ENCODE results near the gene OPN4.

OPN4 gene

DNA sequence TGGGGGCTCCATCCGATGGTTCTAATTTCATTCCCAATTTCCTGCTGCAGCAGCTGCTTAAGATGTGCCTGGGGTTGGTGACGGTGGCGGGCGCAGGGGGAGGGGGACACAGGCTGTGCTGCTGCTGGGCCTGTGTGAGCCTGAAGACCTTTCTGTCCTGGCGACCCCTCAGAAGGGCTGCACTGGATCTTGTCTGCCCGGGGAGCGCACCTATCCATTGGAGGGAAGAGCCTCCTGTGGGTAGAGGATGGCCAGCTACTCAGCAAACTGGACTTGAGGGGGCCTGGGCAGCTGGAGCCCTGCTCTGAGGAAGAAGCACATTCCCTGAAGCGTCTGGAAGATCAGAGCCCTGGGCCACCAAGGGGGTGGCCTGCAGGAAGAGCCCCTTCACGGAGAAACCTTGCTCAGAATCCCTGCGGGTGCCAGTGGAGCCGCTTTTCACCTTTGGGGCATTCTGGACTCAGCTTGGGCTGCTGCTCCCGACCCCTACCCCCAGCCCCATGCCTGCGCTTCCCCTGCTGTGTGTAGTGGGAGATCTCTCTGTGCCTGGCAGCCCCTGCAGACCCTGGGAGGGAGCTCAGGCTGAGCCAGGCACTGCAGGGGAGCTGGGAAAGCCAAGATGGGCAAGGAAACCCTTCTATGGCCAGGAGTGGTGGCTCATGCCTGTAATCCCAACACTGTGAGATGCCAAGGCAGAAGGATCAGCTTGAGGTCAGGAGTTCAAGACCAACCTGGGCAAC is 31.7 kb downstream of the OPN4 start:
- Histone ChIP-seq H4K91ac (ENCODE audit: low read length) (peak overlapping the region; percentile 31), H3K27ac (ENCODE audit: low read length, poor library complexity, severe bottlenecking) (no peak overlapping the region), H3K4me2 (ENCODE audit: low read length, poor library complexity, severe bottlenecking) (no peak overlapping the region), H3K9me3 (ENCODE audit: control insufficient read depth, low read length) (no peaks in the 10 kb centered on the region), H2BK120ac (ENCODE audit: low read depth, low read length) (no peak overlapping the region), H2BK15ac (ENCODE audit: low read depth, poor library complexity, severe bottlenecking) (peak overlapping the region; percentile 52), H2BK5ac (ENCODE audit: low read depth, low read length, poor library complexity, severe bottlenecking) (no peak overlapping the region), H3K4me3 (ENCODE audit: insufficient read depth in 1 of 2, low read depth in 1 of 2, low read length in 2 of 2) (no peak overlapping the region), H2AK5ac (ENCODE audit: low read length, severe bottlenecking) (no peak overlapping the region), H2BK12ac (ENCODE audit: low read length in 2 of 2) (no peak overlapping the region), H3K27me3 (ENCODE audit: control insufficient read depth in 1 of 2, insufficient read depth in 1 of 2, low read length in 2 of 2) (peaks cover 47 to 49% of the 10 kb centered on the region in 2 experiments), H3K79me1 (replicated peaks; ENCODE audit: low read length, poor library complexity, severe bottlenecking) (no peaks in the 10 kb centered on the region), H3K36me3 (ENCODE audit: control insufficient read depth in 1 of 2, insufficient read depth in 2 of 2, low read depth in 1 of 2, low read length in 2 of 2) (no peaks in the 10 kb centered on the region), H3K14ac (ENCODE audit: low read length in 2 of 2) (no peak overlapping the region), H4K8ac (ENCODE audit: low read length) (no peak overlapping the region), H3K4me1 (ENCODE audit: control insufficient read depth, insufficient read depth, low read depth, low read length) (peaks cover 16% of the 10 kb centered on the region), H2AFZ (ENCODE audit: low read depth, low read length) (no peak overlapping the region), H3K4ac (ENCODE audit: low read depth in 1 of 2, low read length in 2 of 2) (no peak overlapping the region), H3K23ac (ENCODE audit: low read length in 2 of 2) (no peak overlapping the region), H3K9ac (ENCODE audit: low read length) (no peak overlapping the region), H3K18ac (ENCODE audit: low read depth in 1 of 2, low read length in 2 of 2) (peak overlapping the region in 1 of 2 experiments; percentile 35)
- DNase-seq, result no peak
- 79% methylated on average over 13 of the region's 13 CpGs for WGBS

DNA sequence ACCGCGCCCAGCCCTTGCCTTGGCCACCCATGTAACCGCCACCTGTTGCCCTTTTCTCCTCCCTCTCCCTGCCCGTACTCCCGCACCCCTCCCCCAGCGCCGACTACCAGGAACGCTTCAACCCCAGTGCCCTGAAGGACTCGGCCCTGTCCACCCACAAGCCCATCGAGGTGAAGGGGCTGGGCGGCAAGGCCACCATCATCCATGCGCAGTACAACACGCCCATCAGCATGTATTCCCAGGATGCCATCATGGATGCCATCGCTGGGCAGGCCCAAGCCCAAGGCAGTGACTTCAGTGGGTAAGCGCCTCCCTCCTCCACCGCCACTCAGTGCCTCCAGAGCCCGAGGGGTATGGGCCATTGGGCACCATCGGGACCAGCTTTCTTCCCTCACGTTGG is 32.6 kb downstream of the OPN4 start:
- Histone ChIP-seq H2BK12ac (ENCODE audit: low read length in 2 of 2) (peak overlapping the region in 1 of 2 experiments; percentile 44), H2BK5ac (ENCODE audit: low read depth, low read length, poor library complexity, severe bottlenecking) (no peak overlapping the region), H2BK15ac (ENCODE audit: low read depth, poor library complexity, severe bottlenecking) (peak overlapping the region; percentile 39), H3K27ac (ENCODE audit: low read length, poor library complexity, severe bottlenecking) (no peak overlapping the region), H4K91ac (ENCODE audit: low read length) (peak overlapping the region; percentile 79), H2AK5ac (ENCODE audit: low read length, severe bottlenecking) (no peak overlapping the region), H2BK120ac (ENCODE audit: low read depth, low read length) (no peak overlapping the region), H3K14ac (ENCODE audit: low read length in 2 of 2) (peak overlapping the region in 1 of 2 experiments; percentile 5), H3K4me2 (ENCODE audit: low read length, poor library complexity, severe bottlenecking) (no peak overlapping the region), H3K4me1 (ENCODE audit: control insufficient read depth, insufficient read depth, low read depth, low read length) (peaks cover 15% of the 10 kb centered on the region), H4K8ac (ENCODE audit: low read length) (no peak overlapping the region), H3K23ac (ENCODE audit: low read length in 2 of 2) (no peak overlapping the region), H2AFZ (ENCODE audit: low read depth, low read length) (no peak overlapping the region), H3K4ac (ENCODE audit: low read depth in 1 of 2, low read length in 2 of 2) (peak overlapping the region in 1 of 2 experiments; percentile 0), H3K27me3 (ENCODE audit: control insufficient read depth in 1 of 2, insufficient read depth in 1 of 2, low read length in 2 of 2) (peaks cover 47 to 49% of the 10 kb centered on the region in 2 experiments), H3K9ac (ENCODE audit: low read length) (no peak overlapping the region), H3K79me1 (replicated peaks; ENCODE audit: low read length, poor library complexity, severe bottlenecking) (no peaks in the 10 kb centered on the region), H3K4me3 (ENCODE audit: insufficient read depth in 1 of 2, low read depth in 1 of 2, low read length in 2 of 2) (no peak overlapping the region), H3K9me3 (ENCODE audit: control insufficient read depth, low read length) (no peaks in the 10 kb centered on the region), H3K18ac (ENCODE audit: low read depth in 1 of 2, low read length in 2 of 2) (peak overlapping the region in 1 of 2 experiments; percentile 56), H3K36me3 (ENCODE audit: control insufficient read depth in 1 of 2, insufficient read depth in 2 of 2, low read depth in 1 of 2, low read length in 2 of 2) (no peaks in the 10 kb centered on the region)
- no peak for DNase-seq
- 98% methylated on average over 19 of the region's 19 CpGs for WGBS

DNA sequence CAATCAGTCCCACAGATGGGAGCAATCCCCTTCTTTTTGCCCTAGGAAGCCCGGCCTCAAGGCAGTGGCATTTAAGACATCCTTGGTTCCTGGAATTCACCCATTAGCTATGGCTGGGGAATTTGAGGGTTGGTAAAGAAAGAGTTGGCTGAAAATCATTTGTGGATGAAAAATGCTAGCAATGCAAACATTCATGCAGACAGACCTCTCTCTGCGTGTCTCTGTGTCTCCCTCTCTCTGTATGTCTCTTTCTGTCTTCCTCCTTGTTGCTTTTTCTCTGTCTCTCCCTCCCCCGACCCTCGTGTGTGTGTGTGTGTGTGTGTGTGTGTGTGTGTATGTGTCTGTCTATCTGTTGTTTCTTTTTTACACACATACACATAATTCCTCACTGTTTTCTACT is 33.4 kb downstream of the OPN4 start:
- Histone ChIP-seq H3K4ac (ENCODE audit: low read depth in 1 of 2, low read length in 2 of 2) (no peak overlapping the region), H3K79me1 (replicated peaks; ENCODE audit: low read length, poor library complexity, severe bottlenecking) (no peaks in the 10 kb centered on the region), H2AFZ (ENCODE audit: low read depth, low read length) (no peak overlapping the region), H3K23ac (ENCODE audit: low read length in 2 of 2) (no peak overlapping the region), H3K18ac (ENCODE audit: low read depth in 1 of 2, low read length in 2 of 2) (peak overlapping the region in 1 of 2 experiments; percentile 56), H3K4me2 (ENCODE audit: low read length, poor library complexity, severe bottlenecking) (no peak overlapping the region), H2BK15ac (ENCODE audit: low read depth, poor library complexity, severe bottlenecking) (peak overlapping the region; percentile 26), H2BK120ac (ENCODE audit: low read depth, low read length) (no peak overlapping the region), H4K8ac (ENCODE audit: low read length) (no peak overlapping the region), H2AK5ac (ENCODE audit: low read length, severe bottlenecking) (no peak overlapping the region), H3K4me3 (ENCODE audit: insufficient read depth in 1 of 2, low read depth in 1 of 2, low read length in 2 of 2) (no peak overlapping the region), H3K36me3 (ENCODE audit: control insufficient read depth in 1 of 2, insufficient read depth in 2 of 2, low read depth in 1 of 2, low read length in 2 of 2) (no peaks in the 10 kb centered on the region), H3K14ac (ENCODE audit: low read length in 2 of 2) (no peak overlapping the region), H2BK12ac (ENCODE audit: low read length in 2 of 2) (no peak overlapping the region), H3K27ac (ENCODE audit: low read length, poor library complexity, severe bottlenecking) (peak overlapping the region; percentile 73), H4K91ac (ENCODE audit: low read length) (no peak overlapping the region), H3K4me1 (ENCODE audit: control insufficient read depth, insufficient read depth, low read depth, low read length) (peaks cover 15% of the 10 kb centered on the region), H3K9ac (ENCODE audit: low read length) (peak overlapping the region; percentile 11), H3K9me3 (ENCODE audit: control insufficient read depth, low read length) (no peaks in the 10 kb centered on the region), H2BK5ac (ENCODE audit: low read depth, low read length, poor library complexity, severe bottlenecking) (peak overlapping the region; percentile 19), H3K27me3 (ENCODE audit: control insufficient read depth in 1 of 2, insufficient read depth in 1 of 2, low read length in 2 of 2) (peaks cover 41 to 44% of the 10 kb centered on the region in 2 experiments)
- peak; percentile 73 for DNase-seq
- WGBS, result 18% methylated on average over 1 of the region's 4 CpGs

DNA sequence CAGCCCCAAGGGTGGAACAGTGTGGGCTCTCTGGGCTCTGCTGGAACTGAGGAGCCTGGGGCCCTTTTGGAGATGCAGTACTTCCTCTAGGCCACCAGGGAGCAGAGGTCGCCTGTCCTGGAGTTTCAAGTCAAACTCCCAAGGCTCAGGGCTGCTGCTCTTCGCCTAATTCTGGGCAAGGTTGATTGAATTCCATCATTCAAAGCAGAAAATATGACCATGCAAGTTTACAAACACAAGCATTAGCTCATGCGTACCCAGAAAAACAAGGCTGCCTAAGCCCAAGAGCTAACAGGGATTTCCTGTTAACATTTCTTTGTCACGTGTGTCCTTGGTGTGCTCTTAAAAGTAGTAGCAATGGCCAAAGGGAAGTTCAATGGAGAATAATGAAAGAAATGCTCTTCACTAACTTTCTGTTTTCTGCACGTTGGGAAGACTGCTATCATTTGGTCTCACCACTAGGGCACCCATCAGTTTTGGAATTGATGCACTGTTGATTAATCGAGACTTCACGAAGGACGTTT is 34.1 kb downstream of the OPN4 start:
- Histone ChIP-seq H3K18ac (ENCODE audit: low read depth in 1 of 2, low read length in 2 of 2) (peak overlapping the region in 1 of 2 experiments; percentile 50), H3K27me3 (ENCODE audit: control insufficient read depth in 1 of 2, insufficient read depth in 1 of 2, low read length in 2 of 2) (peaks cover 35 to 39% of the 10 kb centered on the region in 2 experiments), H4K91ac (ENCODE audit: low read length) (no peak overlapping the region), H3K36me3 (ENCODE audit: control insufficient read depth in 1 of 2, insufficient read depth in 2 of 2, low read depth in 1 of 2, low read length in 2 of 2) (no peaks in the 10 kb centered on the region), H3K4me2 (ENCODE audit: low read length, poor library complexity, severe bottlenecking) (no peak overlapping the region), H3K4ac (ENCODE audit: low read depth in 1 of 2, low read length in 2 of 2) (no peak overlapping the region), H3K27ac (ENCODE audit: low read length, poor library complexity, severe bottlenecking) (peak overlapping the region; percentile 73), H4K8ac (ENCODE audit: low read length) (no peak overlapping the region), H3K23ac (ENCODE audit: low read length in 2 of 2) (no peak overlapping the region), H2BK12ac (ENCODE audit: low read length in 2 of 2) (peak overlapping the region in 1 of 2 experiments; percentile 29), H2BK120ac (ENCODE audit: low read depth, low read length) (no peak overlapping the region), H2BK15ac (ENCODE audit: low read depth, poor library complexity, severe bottlenecking) (peak overlapping the region; percentile 8), H2BK5ac (ENCODE audit: low read depth, low read length, poor library complexity, severe bottlenecking) (no peak overlapping the region), H3K9ac (ENCODE audit: low read length) (peak overlapping the region; percentile 52), H3K4me3 (ENCODE audit: insufficient read depth in 1 of 2, low read depth in 1 of 2, low read length in 2 of 2) (peak overlapping the region in 1 of 2 experiments; percentile 48), H3K4me1 (ENCODE audit: control insufficient read depth, insufficient read depth, low read depth, low read length) (peaks cover 18% of the 10 kb centered on the region), H3K9me3 (ENCODE audit: control insufficient read depth, low read length) (no peaks in the 10 kb centered on the region), H3K79me1 (replicated peaks; ENCODE audit: low read length, poor library complexity, severe bottlenecking) (no peaks in the 10 kb centered on the region), H2AFZ (ENCODE audit: low read depth, low read length) (no peak overlapping the region), H3K14ac (ENCODE audit: low read length in 2 of 2) (no peak overlapping the region), H2AK5ac (ENCODE audit: low read length, severe bottlenecking) (peak overlapping the region; percentile 41)
- DNase-seq, result peak; percentile 79
- WGBS, result 47% methylated on average over 8 of the region's 8 CpGs

Data from mesenchymal stem cell (in vitro differentiated cells and primary cell).